ENCODE data around the gene CCNB3. TPM values are rescaled to one million over a fixed set of nuclear protein-coding genes. Genes with fewer than 3 reads are reported as not detected.

The CCNB3 gene
- total RNA-seq, 1 experiment from 2014 or later, result 0.35 TPM

GRCh38 chrX:50168241-50168687, 36.3 kb upstream of the CCNB3 start:
- Histone ChIP-seq H4K5ac (ENCODE audit: insufficient read length, low read depth, low read length) (no peak overlapping the region), H3K56ac (ENCODE audit: insufficient read length, low read depth, low read length) (no peak overlapping the region), H3K4ac (ENCODE audit: low read depth, low read length) (no peak overlapping the region), H4K8ac (replicated peaks; ENCODE audit: insufficient read length, low read depth, low read length) (no peak overlapping the region), H3K27me3 (ENCODE audit: insufficient read depth, low read length) (no peaks in the 10 kb centered on the region), H4K20me1 (ENCODE audit: control insufficient read depth, insufficient read depth, insufficient read length) (no peaks in the 10 kb centered on the region), H3K4me1 (ENCODE audit: insufficient read depth, low read length) (no peaks in the 10 kb centered on the region), H3K14ac (ENCODE audit: insufficient read depth, low read length) (no peak overlapping the region), H2AK5ac (ENCODE audit: insufficient read length, low read length) (no peak overlapping the region), H3K23me2 (ENCODE audit: insufficient read length, low read depth, low read length, poor library complexity, severe bottlenecking) (no peaks in the 10 kb centered on the region), H3T11ph (ENCODE audit: low read length) (no peak overlapping the region), H3K4me2 (ENCODE audit: insufficient read depth, insufficient read length, low read length) (no peak overlapping the region), H2BK5ac (ENCODE audit: insufficient read length, low read length) (no peak overlapping the region), H3K27ac (ENCODE audit: insufficient read length, low read depth, low read length) (no peak overlapping the region), H3K23ac (ENCODE audit: insufficient read length, low read depth, low read length) (no peak overlapping the region), H4K91ac (ENCODE audit: insufficient read length, low read depth, low read length) (no peak overlapping the region), H3K79me2 (ENCODE audit: insufficient read depth, low read length) (no peaks in the 10 kb centered on the region), H2BK120ac (ENCODE audit: low read depth, low read length, poor library complexity, severe bottlenecking) (no peak overlapping the region), H2BK15ac (ENCODE audit: low read depth, low read length) (no peak overlapping the region), H2BK20ac (ENCODE audit: low read depth, low read length, poor library complexity, severe bottlenecking) (no peak overlapping the region), H3K18ac (ENCODE audit: insufficient read length, low read depth, low read length) (no peak overlapping the region), H3K9ac (ENCODE audit: extremely low read depth, insufficient read length, low read length) (no peak overlapping the region), H2BK12ac (ENCODE audit: insufficient read length, low read depth, low read length) (no peak overlapping the region), H3K79me1 (ENCODE audit: insufficient read depth, low read depth, low read length, poor library complexity, severe bottlenecking) (no peaks in the 10 kb centered on the region), H3K9me3 (ENCODE audit: control insufficient read depth, low read depth, low read length) (no peaks in the 10 kb centered on the region), H2AFZ (ENCODE audit: low read length) (no peak overlapping the region)
- WGBS (ENCODE audit: extremely low coverage, insufficient read length, low lambda C conversion rate), result no CpG with 5 or more reads among the region's 5 CpGs
- Mint-ChIP-seq H3K4me1 (peaks cover 0 to 12% of the 10 kb centered on the region in 2 experiments; a peak in 2 of 4 replicates), H3K4me3 (no peak overlapping the region), H3K27ac (no peak overlapping the region), H3K9me3 (peaks cover 57% of the 10 kb centered on the region in 2 experiments), H3K27me3 (ENCODE audit: low read depth) (no peaks in the 10 kb centered on the region), H3K36me3 (ENCODE audit: insufficient read depth in 1 of 3, low read depth in 3 of 3) (peaks cover 0 to 2% (median 0%) of the 10 kb centered on the region in 3 experiments; a peak in 1 of 7 replicates)
- no peak for DNase-seq
- TF ChIP-seq CTCF (conservative IDR thresholded peaks at IDR 0.05), result no peak

Measured in H9 (cell line).